Measurements from ENCODE around the gene ARHGEF38.
"Not testable (repeated sequence)": the region's sequence is repeated elsewhere in the genome, so short reads cannot be mapped to it uniquely, and the experiment has no call there.

Gene ARHGEF38

DNA sequence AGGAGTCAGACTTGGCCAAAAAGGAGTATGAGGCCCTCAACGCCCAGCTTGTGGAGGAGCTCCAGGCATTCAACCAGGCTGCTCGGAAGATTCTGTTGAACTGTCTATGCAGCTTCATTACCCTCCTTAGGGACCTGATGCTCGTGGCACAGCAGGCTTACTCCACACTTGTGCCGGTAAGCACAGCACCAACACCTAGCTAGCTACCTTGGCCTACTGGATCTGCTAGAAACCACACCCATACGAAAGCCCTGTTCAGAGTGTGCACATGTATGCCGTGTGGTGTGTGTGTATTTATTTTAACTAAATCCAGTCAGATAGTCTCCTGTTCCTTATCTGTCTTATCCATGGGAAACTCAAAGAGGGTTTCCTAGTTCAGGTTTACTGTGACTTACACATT, 106.8 kb downstream of the ARHGEF38 start:
- no peak for DNase-seq

- no peak for DNase-seq
Measured at GRCh38 chr4:105661028-105661427, 108.6 kb downstream of the ARHGEF38 start.

DNA sequence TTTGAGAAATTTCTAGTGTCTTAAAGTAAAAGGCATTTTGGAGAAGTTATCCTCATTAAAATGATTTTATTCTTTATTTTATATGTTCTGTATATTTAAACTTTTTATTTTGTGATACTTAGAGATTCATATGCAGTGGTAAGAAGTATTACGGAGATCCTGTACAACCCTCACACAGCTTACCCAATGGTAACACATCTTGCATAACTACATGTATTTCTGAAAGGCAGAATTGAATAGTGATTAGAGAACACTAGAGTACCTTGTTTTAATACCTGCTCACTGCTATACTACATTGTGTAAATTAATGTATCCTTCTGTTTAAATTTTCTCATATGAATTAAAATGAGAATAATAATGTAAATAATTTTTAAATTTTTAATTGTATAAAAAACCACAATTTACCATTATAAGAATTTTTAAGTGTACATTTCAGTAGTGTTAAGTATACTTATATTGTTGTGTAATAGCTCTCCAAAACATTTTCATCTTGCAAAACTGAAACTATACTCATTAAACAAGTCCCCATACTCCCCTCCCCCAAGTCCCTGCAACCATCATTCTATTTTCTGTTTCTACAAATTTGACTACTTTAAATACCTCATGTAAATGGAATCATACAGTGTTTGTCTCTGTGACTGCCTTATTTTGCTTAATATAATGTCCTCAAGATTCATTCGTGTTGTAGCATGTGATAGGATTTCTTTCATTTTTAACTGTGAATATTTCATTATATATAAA, 110.7 kb downstream of the ARHGEF38 start:
- DNase-seq = no peak

DNA sequence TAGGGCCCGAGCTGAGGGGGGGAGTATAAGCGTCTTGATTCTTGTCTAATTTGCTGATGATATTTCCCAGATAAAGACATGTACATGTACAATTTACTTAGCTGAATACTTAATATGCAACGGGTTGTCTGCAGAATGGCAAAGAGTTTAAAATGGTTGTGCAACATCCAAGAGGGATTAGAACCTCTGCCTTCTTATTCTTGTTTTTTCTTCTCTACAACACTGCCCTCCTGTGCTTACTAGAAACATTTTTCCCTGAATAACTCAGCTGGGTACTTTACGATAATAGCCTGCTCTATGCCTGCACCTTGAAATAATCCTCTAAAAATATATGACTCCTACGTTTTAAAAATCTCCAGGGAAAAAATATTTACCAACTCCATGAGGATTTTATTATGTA, 114.3 kb downstream of the ARHGEF38 start:
- DNase-seq = no peak

DNA sequence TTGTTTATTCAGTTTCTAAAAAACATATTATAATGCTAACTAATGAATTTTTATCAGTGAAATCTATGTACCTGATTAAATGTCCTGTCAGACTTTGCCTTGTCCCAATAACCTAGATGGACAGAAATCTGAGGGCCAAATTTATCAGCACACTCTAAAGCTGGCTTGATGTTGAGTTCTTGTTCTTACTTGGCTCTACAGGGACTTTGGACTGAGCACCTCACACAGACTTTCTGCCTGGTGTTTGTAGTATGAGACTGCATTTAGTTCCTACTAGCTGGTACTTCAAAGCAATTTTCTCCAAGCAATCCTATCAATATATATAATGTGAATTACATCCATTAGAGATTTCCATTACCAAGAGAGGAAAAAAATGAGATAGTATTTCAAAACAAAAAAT, 118.3 kb downstream of the ARHGEF38 start:
- DNase-seq = no peak

- no peak for DNase-seq
Measured at GRCh38 chr4:105671301-105671700, 118.9 kb downstream of the ARHGEF38 start.

DNA sequence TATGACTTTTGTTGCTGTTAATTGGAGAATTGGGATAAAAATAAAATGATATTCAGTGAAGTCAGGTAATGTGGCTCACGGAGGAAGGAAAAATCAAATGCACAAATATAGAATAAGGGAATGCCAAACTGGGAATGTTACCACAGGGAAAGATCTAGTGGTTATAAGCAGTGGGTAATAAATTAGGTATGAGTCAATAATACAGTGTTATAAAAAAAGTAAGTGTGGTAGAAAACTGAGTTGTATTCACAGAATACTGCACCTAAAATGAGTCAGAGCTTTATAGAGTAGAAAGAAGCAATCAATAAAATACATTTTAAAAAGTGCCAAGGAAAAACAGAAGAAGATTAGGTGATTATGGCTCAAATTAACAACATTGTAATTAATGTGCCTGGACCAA, 121.6 kb downstream of the ARHGEF38 start:
- DNase-seq = no peak

- DNase-seq = no peak
Measured at GRCh38 chr4:105677709-105678108, 125.3 kb downstream of the ARHGEF38 start.

DNA sequence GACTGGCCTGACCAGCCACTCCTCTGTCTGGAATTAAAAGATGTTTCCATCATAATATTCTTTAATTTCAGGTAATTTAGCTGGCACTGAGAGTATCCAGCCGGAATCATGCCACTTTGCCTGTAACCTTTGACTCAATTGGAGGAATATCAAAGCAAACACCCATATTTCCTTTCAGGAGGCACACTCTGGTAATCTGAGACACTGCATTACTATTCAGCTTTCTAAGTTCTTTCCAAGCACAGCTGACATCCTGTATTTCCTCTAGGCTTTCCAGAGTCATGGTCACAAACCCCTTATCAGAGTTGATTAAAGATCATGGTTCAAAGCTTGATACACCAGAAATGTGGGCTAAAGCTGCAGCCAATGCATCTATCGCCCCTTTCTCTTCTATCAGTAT, 126.8 kb downstream of the ARHGEF38 start:
- no peak for DNase-seq

- no peak for DNase-seq
Measured at GRCh38 chr4:105683038-105683437, 130.6 kb downstream of the ARHGEF38 start.

- DNase-seq = no peak
Measured at GRCh38 chr4:105686571-105686970, 134.2 kb downstream of the ARHGEF38 start.

DNA sequence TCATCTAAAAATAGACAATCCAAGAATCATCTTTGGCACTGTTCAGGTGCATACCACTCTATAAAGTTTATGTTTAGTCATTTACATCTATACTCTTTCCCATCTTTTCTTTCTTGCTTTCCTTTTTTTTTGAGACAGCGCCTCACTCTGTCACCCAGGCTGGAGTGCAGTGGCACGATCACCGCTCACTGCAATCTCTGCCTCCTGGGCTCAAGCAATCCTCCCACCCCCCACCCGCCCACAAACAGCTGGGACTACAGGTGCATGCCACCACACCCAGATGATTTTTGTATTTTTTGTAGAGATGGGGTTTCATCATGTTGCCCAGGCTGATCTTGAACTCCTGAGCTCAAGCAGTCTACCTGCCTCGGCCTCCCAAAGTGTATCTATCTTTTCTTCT, 142.4 kb downstream of the ARHGEF38 start:
- DNase-seq = not testable (repeated sequence)

- DNase-seq = not testable (repeated sequence)
Measured at GRCh38 chr4:105695832-105696231, 143.4 kb downstream of the ARHGEF38 start.

DNA sequence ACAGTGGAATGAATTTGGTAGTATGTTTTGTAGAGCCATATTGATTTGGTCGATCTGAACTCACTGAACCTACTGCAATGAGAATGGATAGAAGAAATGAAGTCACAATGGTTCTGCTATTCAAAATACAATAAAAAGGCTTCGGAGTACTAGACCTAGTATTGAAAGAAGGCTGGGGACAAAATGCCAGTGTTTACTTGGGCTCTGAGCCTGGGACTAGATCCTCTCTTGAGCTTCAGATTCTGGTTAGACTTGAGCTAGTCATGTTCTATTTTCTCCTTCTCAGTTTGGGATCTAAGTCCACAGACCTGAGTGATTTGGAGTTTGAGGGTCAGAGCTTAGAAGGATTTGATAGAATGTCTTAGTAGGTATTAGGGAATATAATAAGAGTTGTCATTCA, 146.2 kb downstream of the ARHGEF38 start:
- DNase-seq = no peak

DNA sequence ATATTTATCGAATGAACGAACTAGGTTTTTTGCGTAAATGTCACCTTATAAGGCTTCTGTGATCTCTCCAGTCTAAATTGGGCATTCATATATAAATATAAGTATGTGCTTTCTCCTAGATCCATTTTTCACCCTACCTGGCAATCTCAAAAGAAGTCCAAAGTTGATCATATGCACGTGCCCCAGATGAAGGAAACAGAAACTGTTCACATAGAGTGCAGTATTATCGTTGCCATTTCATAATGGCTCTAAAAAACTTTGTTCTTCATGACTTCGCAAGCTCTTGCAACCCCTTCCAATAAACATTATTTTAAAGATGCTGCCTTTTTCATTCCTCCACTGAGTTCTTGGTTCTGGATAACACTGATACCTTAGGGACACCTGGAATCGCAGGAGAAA, 155.4 kb downstream of the ARHGEF38 start:
- no peak for DNase-seq

DNA sequence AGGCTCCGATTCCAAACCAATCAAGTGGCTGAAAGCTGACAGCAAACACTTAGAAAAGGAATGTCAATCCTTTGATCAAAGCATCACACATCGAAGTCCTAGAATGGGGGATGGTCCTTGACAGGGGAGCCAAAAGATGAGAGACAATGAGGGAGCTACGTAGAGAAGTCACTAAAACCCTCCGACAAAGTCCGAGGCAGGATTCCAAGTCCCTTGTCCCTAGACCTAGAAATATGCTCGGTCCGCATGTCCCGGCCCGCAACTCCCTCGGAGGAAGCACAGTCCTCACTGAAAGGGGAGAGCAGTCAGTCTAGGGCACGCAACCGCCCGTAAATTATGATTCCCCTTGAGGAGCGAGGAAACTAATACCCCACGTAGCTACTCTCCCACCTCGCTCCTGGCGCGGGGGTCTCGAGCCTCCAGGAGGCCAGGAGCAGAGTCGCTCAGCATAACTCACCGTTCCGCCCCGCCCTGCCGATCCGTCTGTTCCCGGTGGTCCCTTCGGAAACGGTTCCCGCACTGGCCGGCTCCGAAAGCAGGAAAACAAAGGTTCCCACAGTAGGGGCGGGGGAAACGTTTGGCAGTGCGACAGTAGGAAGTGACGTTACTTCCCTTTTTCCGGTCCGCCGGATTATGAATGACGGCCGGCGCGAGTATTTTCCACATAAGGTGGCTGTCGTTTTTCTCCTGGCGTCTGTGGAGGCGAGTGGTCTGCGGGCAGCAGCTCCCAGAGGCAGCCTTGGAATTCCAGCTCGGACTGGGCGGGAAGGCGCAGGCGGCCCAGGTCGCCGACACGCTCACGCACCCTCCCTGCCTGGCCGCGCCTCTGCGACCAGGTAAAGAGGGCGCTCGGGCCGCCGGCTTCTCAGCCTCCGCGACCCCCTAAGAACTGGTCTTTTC, 156.0 kb downstream of the ARHGEF38 start, which contains the start of the genes GSTCD and INTS12:
Gene GSTCD, plus strand, starts transcription at position 604 of the 900 bp plus-strand sequence. CDS start 8,830 bp downstream, outside the sequence.
Gene INTS12, minus strand, starts transcription at position 509 of the 900 bp plus-strand sequence. CDS start 8,684 bp downstream, outside the sequence.
- DNase-seq = peak; percentile 28 to 79

GRCh38 chr4:105709081-105709450, 156.6 kb downstream of the ARHGEF38 start:
- no peak for DNase-seq

DNA sequence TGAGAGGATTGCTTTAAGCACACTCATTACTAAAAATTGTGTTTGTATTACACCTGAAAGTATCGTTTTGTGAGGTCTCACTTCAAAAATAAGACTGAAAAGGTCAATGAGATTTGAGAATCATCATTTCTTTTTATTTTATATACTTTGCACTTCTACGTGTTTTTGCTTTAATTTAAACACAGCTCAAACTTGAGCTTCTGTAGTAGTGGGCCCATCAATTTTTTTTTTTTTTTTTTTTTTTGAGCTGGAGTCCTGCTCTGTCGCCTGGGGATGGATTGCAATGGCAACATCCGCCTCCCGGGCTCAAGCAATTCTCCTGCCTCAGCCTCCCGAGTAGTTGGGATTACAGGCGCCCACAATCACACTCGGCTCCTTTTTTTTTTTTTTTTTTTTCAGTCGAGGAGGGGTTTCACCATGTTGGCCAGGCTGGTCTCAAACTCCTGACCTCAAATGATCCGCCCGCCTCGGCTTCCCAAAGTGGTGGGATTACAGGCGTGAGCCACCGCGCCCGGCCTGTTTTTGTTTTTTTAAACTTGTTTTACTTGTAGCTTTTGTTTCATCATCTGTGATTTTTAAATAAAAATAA, 157.7 kb downstream of the ARHGEF38 start:
- no peak for DNase-seq

GRCh38 chr4:105710678-105711077, 158.3 kb downstream of the ARHGEF38 start:
- DNase-seq = no peak

DNA sequence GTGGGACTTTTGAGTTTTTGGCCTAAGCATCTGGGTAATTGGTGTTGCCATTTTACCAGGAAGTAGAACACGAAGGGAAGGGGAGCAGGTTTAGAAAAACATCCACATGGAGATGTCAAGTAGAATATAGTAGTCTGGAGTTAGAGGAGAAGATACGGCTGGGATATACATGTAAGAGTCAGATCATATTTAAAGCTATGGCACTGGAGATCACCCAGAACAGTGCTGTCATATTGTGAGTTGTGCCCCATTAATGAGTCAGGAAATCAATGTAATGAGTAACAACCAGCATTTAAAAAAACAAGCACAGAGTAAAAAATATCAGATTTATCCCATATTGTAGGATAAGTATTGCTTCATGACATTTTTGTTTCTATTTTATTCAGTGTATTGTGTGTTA, 160.3 kb downstream of the ARHGEF38 start:
- DNase-seq = no peak

DNA sequence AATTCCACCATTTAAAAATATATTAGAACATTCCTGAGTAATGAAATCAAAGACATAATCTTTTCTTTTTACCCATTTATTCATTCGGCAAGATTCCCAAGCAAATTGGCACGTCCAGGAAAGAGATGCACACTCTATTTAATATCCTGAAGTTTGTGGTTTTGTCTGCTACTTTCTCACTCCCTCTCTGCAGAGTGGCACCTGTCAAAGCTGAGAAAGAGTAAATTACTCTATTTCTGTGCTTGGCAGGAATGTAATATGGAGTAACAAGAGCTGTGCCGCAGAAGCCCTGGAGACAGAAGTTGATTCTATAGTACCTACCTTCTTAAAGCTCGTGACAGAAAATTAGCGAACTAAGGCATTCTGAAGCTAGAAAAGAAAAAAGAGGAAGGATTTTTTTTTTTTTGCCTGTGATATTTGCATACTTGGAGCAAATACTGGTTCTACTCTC, 161.7 kb downstream of the ARHGEF38 start:
- no peak for DNase-seq

DNA sequence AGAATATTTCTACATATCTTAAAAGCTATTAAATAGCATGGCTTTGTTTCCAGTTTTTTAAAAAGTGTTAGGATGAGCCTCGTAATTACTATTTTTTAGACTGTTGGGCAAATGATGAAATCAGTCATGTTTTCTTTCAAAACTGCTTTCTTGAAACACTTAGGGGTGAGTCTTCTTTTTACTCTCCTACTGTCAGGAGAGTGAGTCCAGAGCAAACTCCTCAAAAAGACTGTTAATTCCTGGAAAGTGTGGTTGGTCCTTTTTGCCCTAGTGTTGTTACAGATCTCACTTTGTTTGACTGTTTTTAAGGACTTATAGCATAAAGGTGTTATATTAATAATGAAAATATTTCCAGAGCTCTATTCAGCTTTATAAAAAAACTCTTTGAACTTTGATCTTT, 162.5 kb downstream of the ARHGEF38 start:
- no peak for DNase-seq

DNA sequence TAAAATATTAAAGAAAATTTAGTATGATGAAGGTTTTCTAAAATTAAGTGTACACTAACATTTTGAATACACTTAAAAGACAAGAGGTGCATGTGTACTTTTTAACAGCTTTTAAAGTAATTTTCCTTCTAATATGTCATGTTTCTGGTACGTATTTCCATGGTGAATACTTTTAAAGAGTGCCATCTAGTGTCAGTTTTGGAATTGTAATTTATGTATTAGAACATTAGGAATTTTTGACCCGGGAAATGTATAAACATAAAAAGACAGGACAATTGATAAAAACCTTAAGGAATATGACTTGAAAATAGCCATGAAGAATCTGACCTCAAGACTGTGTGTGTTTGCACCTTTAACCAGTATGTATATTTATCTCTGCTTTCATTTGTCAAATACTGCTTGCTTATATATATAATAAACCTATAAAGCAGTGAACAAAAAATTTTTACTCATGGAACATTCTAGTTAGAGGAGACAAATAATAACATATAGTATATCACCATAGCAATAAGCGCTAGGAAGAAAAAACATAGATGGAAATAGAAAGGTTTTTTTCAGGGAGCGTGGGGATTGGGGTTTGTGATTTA, 163.4 kb downstream of the ARHGEF38 start:
- no peak for DNase-seq
